ENCODE data around the gene GASK1A. TPM values are rescaled to one million over a fixed set of nuclear protein-coding genes. Genes with fewer than 3 reads are reported as not detected.
A peak's percentile ranks its signal among the peaks of the same experiment; 100 is the strongest.

The GASK1A gene
- total and polyA plus RNA-seq, 10 of the 15 experiments (the other 5 are each of a cell fraction or from before 2014, with no cell fraction given) = 0.18 TPM; not detected in 9

DNA sequence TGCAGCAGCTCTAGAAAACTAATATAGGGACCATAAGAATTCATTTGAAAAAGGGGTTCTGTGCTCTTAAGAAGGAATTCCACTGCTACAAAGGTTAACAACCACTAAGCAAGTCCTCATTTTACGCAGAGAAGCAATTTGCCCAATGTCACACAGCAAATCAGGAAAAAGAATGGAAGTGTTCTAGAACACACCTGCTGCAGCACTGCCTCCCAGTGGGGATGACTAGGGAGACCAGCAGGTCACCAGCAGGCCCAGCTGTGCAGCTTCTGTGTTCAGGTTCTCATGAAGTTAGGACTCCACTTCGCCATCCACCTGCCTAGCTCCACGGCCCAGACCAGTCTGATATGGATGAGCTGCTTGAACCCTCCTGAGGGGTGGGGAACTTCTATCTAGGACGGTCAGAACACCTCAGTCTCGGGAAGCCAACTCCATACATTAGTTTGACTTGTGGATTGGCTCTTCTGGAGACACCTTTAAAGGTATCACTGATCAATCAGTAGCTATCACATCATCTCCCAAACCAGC lies 108.2 kb downstream of the GASK1A start:
- in situ Hi-C loops (cut with MboI) = no loop called here
- BruUV-seq (replicated peaks) = no TSS peak
- Histone ChIP-seq H3K27ac (ENCODE audit: control insufficient read depth, insufficient read depth) (no peak overlapping the region), H3K4me3 (no peak overlapping the region), H3K36me3 (ENCODE audit: control insufficient read depth in 2 of 2, insufficient read depth in 2 of 2, low read length in 1 of 2) (no peaks in the 10 kb centered on the region), H2AFZ (ENCODE audit: control insufficient read depth, low read depth, low read length) (no peak overlapping the region), H3K9me3 (replicated peaks; ENCODE audit: control insufficient read depth, insufficient read depth, low read length) (no peaks in the 10 kb centered on the region; the same call in 2 of the 3 replicates), H3K4me2 (ENCODE audit: control insufficient read depth, insufficient read depth) (no peak overlapping the region), H4K20me1 (ENCODE audit: control insufficient read depth, insufficient read depth) (no peaks in the 10 kb centered on the region), H3K9ac (ENCODE audit: control insufficient read depth, insufficient read depth, low read length) (no peak overlapping the region), H3K27me3 (replicated peaks in 1 of 2; ENCODE audit: control insufficient read depth in 2 of 2, insufficient read depth in 2 of 2, low read length in 1 of 2) (no peaks in the 10 kb centered on the region), H3K4me1 (ENCODE audit: control insufficient read depth, insufficient read depth, low read length) (no peaks in the 10 kb centered on the region), H3K79me2 (ENCODE audit: control insufficient read depth, insufficient read depth, low read length) (no peaks in the 10 kb centered on the region)
- CTCF ChIA-PET = interaction anchor here (0.6 to 2.5 kb wide), 7 partner anchors 14 to 416 kb away, joined by 3 to 40 read pairs (median 3); no protein-coding TSS in a partner anchor
- TF ChIP-seq NBN (IDR thresholded peaks at IDR 0.05) (no peak), RAD21 (IDR thresholded peaks at IDR 0.05; ENCODE audit: insufficient read depth, low read depth, low read length) (peak; percentile 18; the same call in 1 of the 2 replicates), HDAC6 (IDR thresholded peaks at IDR 0.05; ENCODE audit: unreplicated experiment) (no peak)
- TF ChIP-seq, protein P1, sequence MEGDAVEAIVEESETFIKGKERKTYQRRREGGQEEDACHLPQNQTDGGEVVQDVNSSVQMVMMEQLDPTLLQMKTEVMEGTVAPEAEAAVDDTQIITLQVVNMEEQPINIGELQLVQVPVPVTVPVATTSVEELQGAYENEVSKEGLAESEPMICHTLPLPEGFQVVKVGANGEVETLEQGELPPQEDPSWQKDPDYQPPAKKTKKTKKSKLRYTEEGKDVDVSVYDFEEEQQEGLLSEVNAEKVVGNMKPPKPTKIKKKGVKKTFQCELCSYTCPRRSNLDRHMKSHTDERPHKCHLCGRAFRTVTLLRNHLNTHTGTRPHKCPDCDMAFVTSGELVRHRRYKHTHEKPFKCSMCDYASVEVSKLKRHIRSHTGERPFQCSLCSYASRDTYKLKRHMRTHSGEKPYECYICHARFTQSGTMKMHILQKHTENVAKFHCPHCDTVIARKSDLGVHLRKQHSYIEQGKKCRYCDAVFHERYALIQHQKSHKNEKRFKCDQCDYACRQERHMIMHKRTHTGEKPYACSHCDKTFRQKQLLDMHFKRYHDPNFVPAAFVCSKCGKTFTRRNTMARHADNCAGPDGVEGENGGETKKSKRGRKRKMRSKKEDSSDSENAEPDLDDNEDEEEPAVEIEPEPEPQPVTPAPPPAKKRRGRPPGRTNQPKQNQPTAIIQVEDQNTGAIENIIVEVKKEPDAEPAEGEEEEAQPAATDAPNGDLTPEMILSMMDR (IDR thresholded peaks at IDR 0.05 in 2 of 3, conservative IDR thresholded peaks at IDR 0.05 in 1 of 3; ENCODE audit: control insufficient read depth in 2 of 3, extremely low read depth in 1 of 3, insufficient read depth in 1 of 3, low read depth in 3 of 3, low read length in 3 of 3) = peak in 2 of 3 experiments; percentile 12 to 20; a peak in 1 of 6 replicates
- FAIRE-seq (no peak), DNase-seq (ENCODE audit: low read depth, low spot score) (no peak), ATAC-seq (peak; percentile 47; the same call in 1 of the 3 replicates)
- 6% methylated on average over 5 of the region's 5 CpGs for WGBS (ENCODE audit: insufficient coverage, insufficient replicate concordance, low lambda C conversion rate, missing lambda C conversion rate)
- intact Hi-C loops (cut with micrococcal nuclease; ENCODE audit: unreplicated experiment) = no loop called here
- RAD21 ChIA-PET (ENCODE audit: unreplicated experiment) = interaction anchor here (1.8 to 5.7 kb wide), 2 partner anchors 123 to 126 kb away, joined by 8 to 37 read pairs; no protein-coding TSS in a partner anchor
- POLR2A ChIA-PET = no interaction called here
- SMC1A ChIA-PET (ENCODE audit: uncharacterized antibody, unreplicated experiment) = interaction anchor here (0.6 to 4.7 kb wide), 3 partner anchors 9 to 125 kb away, joined by 3 to 40 read pairs (median 5); no protein-coding TSS in a partner anchor

Data from GM12878 (cell line).